Mesothelial cell of epicardium (in vitro differentiated cells): ENCODE measurements around the gene CAMTA1. TPM values are rescaled to one million over a fixed set of nuclear protein-coding genes. Genes with fewer than 3 reads are reported as not detected.

Experiments
- DNase-seq, 2 experiments: peaks; one replicate each; pipeline ENCODE4 v3.0.0; 2021; ENCODE audit warnings: low spot score in 2 of 2; ENCODE audit not compliant: unreplicated experiment in 2 of 2
- H3K27ac Mint-ChIP-seq: 2 replicates; pipeline ENCODE4 v1.8.0; 2021; ENCODE audit warnings: mixed read lengths
- H3K27me3 Mint-ChIP-seq: 2 replicates; pipeline ENCODE4 v1.8.0; 2021; ENCODE audit warnings: low read depth, mixed read lengths
- H3K36me3 Mint-ChIP-seq: 2 replicates; pipeline ENCODE4 v1.8.0; 2021; ENCODE audit warnings: mixed read lengths
- H3K4me1 Mint-ChIP-seq: 2 replicates; pipeline ENCODE4 v1.8.0; 2021; ENCODE audit warnings: mixed read lengths
- H3K4me3 Mint-ChIP-seq: 2 replicates; pipeline ENCODE4 v1.8.0; 2021; ENCODE audit warnings: mild to moderate bottlenecking, moderate library complexity, mixed read lengths
- H3K9me3 Mint-ChIP-seq: 2 replicates; pipeline ENCODE4 v1.8.0; 2021; ENCODE audit warnings: mixed read lengths
- CTCF ChIP-seq: fragments of 200-600 bp; sonication (generic); IDR thresholded peaks from one replicate; pipeline ENCODE4 v1.5.0; 2021; ENCODE audit warnings: antibody characterized with exemption; ENCODE audit not compliant: unreplicated experiment
- total RNA-seq: library from RNA; stranded (reverse); gene quantifications from 3 replicates; pipeline ENCODE4 v1.2.1, GENCODE V29; 2021

Gene CAMTA1
- total RNA-seq, 1 donor from 2014 or later = 70.4 TPM

GRCh38 chr1:7658099-7658498 is 872.8 kb downstream of the CAMTA1 start:
- H3K36me3 Mint-ChIP-seq = no peaks in the 10 kb centered on the region
- no peak for DNase-seq
- peaks cover 8% of the 10 kb centered on the region for H3K27me3 Mint-ChIP-seq
- H3K4me1 Mint-ChIP-seq = no peaks in the 10 kb centered on the region
- no peaks in the 10 kb centered on the region for H3K9me3 Mint-ChIP-seq
- no peak for TF ChIP-seq CTCF
- no peak overlapping the region for H3K27ac Mint-ChIP-seq
- H3K4me3 Mint-ChIP-seq = no peak overlapping the region

GRCh38 chr1:7659514-7659913 is 874.3 kb downstream of the CAMTA1 start:
- H3K4me1 Mint-ChIP-seq = no peaks in the 10 kb centered on the region
- H3K27ac Mint-ChIP-seq = no peak overlapping the region
- peaks cover 8% of the 10 kb centered on the region for H3K27me3 Mint-ChIP-seq
- H3K9me3 Mint-ChIP-seq = no peaks in the 10 kb centered on the region
- H3K4me3 Mint-ChIP-seq = no peak overlapping the region
- no peak for DNase-seq
- H3K36me3 Mint-ChIP-seq = no peaks in the 10 kb centered on the region
- TF ChIP-seq CTCF = no peak

- no peak for TF ChIP-seq CTCF
- Mint-ChIP-seq H3K27ac (no peak overlapping the region), H3K4me3 (no peak overlapping the region), H3K9me3 (no peaks in the 10 kb centered on the region), H3K36me3 (no peaks in the 10 kb centered on the region), H3K4me1 (peaks cover 2% of the 10 kb centered on the region), H3K27me3 (peaks cover 8% of the 10 kb centered on the region)
- DNase-seq = no peak
These were observed 878.3 kb downstream of the CAMTA1 start for GRCh38 chr1:7663451-7664146.

- Mint-ChIP-seq H3K36me3 (no peaks in the 10 kb centered on the region), H3K9me3 (no peaks in the 10 kb centered on the region), H3K27me3 (peaks cover 8% of the 10 kb centered on the region), H3K4me1 (peaks cover 2% of the 10 kb centered on the region), H3K4me3 (no peak overlapping the region), H3K27ac (no peak overlapping the region)
- DNase-seq = no peak
- no peak for TF ChIP-seq CTCF
These were observed 879.1 kb downstream of the CAMTA1 start for GRCh38 chr1:7664147-7664892.

- H3K9me3 Mint-ChIP-seq = no peaks in the 10 kb centered on the region
- H3K27me3 Mint-ChIP-seq = peaks cover 8% of the 10 kb centered on the region
- no peak overlapping the region for H3K4me3 Mint-ChIP-seq
- peaks cover 2% of the 10 kb centered on the region for H3K4me1 Mint-ChIP-seq
- DNase-seq = no peak
- no peaks in the 10 kb centered on the region for H3K36me3 Mint-ChIP-seq
- no peak overlapping the region for H3K27ac Mint-ChIP-seq
- no peak for TF ChIP-seq CTCF
These were observed 879.6 kb downstream of the CAMTA1 start for GRCh38 chr1:7664893-7665250.
